ENCODE data around the gene CAST. TPM values are rescaled to one million over a fixed set of nuclear protein-coding genes. Genes with fewer than 3 reads are reported as not detected.

The CAST gene
- total RNA-seq, 1 donor from 2014 or later: 174 TPM

DNA sequence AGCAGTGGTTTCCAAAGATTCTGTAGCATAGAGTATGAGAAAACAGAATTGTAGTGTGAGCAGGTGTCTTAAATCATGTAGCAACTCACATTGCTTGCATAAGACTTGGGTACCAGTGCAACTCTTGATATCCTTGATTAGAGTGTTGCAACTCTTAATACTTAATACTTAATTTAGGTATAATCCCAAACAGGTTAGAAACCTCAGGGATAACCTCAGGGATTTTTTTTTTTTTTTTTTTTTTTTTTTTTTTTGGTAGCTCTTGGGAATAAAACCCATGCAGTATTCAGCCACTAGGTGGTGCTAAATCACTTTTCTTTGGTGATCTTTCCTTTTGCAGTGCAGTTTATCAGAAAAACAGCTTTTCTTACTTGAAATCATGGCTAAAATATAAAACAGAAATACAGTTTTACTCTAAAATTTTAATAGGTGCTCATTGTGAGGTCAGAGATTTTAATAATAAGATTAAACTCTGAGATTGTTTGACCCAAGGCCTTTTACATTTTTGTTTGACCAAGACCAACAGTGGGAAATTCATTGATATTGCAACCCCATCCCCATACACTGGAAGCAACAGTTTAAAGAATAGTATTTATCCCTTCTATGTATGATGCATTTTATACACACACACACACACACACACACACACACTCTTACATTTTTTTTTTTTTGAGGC lies 90.3 kb downstream of the CAST start:
- DNase-seq (ENCODE audit: low read depth): no peak
- Histone ChIP-seq H3K27me3 (ENCODE audit: control insufficient read depth, insufficient read depth, low read length) (no peaks in the 10 kb centered on the region), H3K4me3 (ENCODE audit: low read depth, low read length) (no peak overlapping the region), H3K36me3 (ENCODE audit: control insufficient read depth, insufficient read depth, low read length) (peaks cover 3% of the 10 kb centered on the region)
- TF ChIP-seq, protein P1, sequence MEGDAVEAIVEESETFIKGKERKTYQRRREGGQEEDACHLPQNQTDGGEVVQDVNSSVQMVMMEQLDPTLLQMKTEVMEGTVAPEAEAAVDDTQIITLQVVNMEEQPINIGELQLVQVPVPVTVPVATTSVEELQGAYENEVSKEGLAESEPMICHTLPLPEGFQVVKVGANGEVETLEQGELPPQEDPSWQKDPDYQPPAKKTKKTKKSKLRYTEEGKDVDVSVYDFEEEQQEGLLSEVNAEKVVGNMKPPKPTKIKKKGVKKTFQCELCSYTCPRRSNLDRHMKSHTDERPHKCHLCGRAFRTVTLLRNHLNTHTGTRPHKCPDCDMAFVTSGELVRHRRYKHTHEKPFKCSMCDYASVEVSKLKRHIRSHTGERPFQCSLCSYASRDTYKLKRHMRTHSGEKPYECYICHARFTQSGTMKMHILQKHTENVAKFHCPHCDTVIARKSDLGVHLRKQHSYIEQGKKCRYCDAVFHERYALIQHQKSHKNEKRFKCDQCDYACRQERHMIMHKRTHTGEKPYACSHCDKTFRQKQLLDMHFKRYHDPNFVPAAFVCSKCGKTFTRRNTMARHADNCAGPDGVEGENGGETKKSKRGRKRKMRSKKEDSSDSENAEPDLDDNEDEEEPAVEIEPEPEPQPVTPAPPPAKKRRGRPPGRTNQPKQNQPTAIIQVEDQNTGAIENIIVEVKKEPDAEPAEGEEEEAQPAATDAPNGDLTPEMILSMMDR (IDR thresholded peaks at IDR 0.05; ENCODE audit: insufficient read depth, low read length, poor library complexity, severe bottlenecking): peak; percentile 63

DNA sequence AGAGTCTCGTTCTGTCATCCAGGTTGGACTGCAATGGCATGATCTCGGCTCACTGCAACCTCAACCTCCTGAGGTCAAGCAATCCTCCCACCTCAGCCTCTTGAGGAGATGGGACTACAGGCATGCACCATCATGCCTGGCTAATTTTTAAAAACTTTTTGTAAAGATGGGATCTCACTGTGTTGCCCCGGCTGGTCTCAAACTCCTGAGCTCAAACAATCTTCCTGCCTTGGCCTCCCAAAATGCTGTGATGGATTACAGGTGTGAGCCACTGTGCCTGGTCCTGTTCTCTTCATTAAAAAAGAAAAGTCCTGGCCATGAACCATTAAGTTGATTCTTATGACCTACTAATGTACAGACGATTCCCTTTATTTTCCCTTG lies 90.8 kb downstream of the CAST start:
- Histone ChIP-seq H3K36me3 (ENCODE audit: control insufficient read depth, insufficient read depth, low read length) (peaks cover 3% of the 10 kb centered on the region), H3K27me3 (ENCODE audit: control insufficient read depth, insufficient read depth, low read length) (no peaks in the 10 kb centered on the region), H3K4me3 (ENCODE audit: low read depth, low read length) (no peak overlapping the region)
- no peak for DNase-seq (ENCODE audit: low read depth)
- TF ChIP-seq, protein P1 (IDR thresholded peaks at IDR 0.05; ENCODE audit: insufficient read depth, low read length, poor library complexity, severe bottlenecking): no peak

DNA sequence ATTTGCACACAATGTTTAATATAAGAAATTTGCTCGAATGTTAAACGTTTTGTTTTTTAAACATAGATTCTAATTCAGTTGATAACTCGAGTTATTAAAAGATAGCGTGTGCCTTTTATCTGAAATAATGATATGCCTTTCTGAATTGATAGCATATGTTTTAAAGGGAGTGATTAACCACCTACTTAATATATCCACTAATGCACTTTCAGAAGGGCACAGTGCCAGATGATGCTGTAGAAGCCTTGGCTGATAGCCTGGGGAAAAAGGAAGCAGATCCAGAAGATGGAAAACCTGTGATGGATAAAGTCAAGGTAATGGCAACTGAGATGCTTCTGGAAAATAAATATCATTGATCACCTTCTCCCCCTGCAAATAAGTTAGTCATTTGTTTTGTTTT lies 91.7 kb downstream of the CAST start:
- Histone ChIP-seq H3K4me3 (ENCODE audit: low read depth, low read length) (no peak overlapping the region), H3K36me3 (ENCODE audit: control insufficient read depth, insufficient read depth, low read length) (peaks cover 3% of the 10 kb centered on the region), H3K27me3 (ENCODE audit: control insufficient read depth, insufficient read depth, low read length) (no peaks in the 10 kb centered on the region)
- TF ChIP-seq, protein P1 (IDR thresholded peaks at IDR 0.05; ENCODE audit: insufficient read depth, low read length, poor library complexity, severe bottlenecking): no peak
- DNase-seq (ENCODE audit: low read depth): no peak

DNA sequence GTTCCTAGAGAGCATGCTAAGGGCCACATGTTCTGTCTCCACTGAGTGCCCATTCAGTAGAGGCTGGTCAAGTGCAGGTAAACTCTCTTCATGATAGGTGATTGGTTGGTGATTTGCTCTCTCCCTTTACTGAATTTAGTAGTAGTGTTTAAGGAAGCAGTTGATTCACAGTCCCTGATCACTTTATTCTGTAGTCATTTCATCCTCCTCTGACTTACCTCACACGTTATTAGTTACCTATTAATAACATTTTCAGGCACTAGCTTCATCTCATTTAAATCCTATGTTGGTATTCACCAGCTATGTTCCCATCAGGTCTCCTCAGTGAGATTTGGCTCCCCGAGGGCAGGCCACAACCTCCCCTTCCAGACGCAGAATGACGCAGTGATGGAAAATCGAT lies 93.7 kb downstream of the CAST start:
- Histone ChIP-seq H3K27me3 (ENCODE audit: control insufficient read depth, insufficient read depth, low read length) (no peaks in the 10 kb centered on the region), H3K36me3 (ENCODE audit: control insufficient read depth, insufficient read depth, low read length) (peaks cover 3% of the 10 kb centered on the region), H3K4me3 (ENCODE audit: low read depth, low read length) (no peak overlapping the region)
- TF ChIP-seq, protein P1 (IDR thresholded peaks at IDR 0.05; ENCODE audit: insufficient read depth, low read length, poor library complexity, severe bottlenecking): no peak
- DNase-seq (ENCODE audit: low read depth): no peak

DNA sequence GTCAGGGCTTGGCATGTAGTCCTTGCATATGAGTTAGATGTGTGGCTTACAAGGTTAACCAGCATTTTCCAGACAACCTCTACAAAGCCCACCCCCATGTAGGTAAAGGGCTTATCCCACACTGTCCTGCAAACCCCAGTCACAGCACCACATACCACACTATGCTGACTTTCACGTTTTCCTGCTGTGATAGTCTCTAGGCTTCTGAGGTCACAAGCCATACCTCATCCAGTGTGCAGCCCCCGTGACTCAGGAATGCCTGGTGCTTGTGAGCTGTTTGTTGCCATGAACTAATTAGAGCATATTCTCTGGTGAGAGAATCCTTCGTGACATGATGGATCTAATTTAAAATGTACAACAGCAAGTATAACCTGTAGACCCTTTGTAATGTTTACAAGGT lies 94.8 kb downstream of the CAST start:
- DNase-seq (ENCODE audit: low read depth): no peak
- Histone ChIP-seq H3K4me3 (ENCODE audit: low read depth, low read length) (no peak overlapping the region), H3K36me3 (ENCODE audit: control insufficient read depth, insufficient read depth, low read length) (peaks cover 3% of the 10 kb centered on the region), H3K27me3 (ENCODE audit: control insufficient read depth, insufficient read depth, low read length) (no peaks in the 10 kb centered on the region)
- TF ChIP-seq, protein P1 (IDR thresholded peaks at IDR 0.05; ENCODE audit: insufficient read depth, low read length, poor library complexity, severe bottlenecking): no peak

DNA sequence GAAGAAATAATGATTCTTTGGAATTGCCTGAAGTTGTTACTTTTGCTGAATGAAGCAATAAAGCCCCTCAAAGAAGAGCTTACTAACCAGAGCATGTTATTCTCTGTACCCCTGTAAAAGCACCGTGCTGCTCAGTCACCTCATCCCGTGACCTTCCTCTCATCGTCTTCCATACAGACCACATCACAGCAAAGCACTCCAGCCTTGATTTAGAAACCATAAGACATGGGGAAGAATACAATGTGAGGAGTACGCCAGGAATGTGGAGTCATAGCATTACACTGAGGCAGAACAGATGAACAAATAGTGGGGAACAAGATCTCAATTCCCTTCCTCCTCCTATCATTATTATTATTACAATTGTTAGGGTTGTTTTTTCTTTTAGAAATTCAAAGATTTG lies 96.4 kb downstream of the CAST start:
- TF ChIP-seq, protein P1 (IDR thresholded peaks at IDR 0.05; ENCODE audit: insufficient read depth, low read length, poor library complexity, severe bottlenecking): no peak
- H3K36me3 ChIP-seq (ENCODE audit: control insufficient read depth, insufficient read depth, low read length): peaks cover 3% of the 10 kb centered on the region
- no peak for DNase-seq (ENCODE audit: low read depth)
- H3K4me3 ChIP-seq (ENCODE audit: low read depth, low read length): no peak overlapping the region
- no peaks in the 10 kb centered on the region for H3K27me3 ChIP-seq (ENCODE audit: control insufficient read depth, insufficient read depth, low read length)
